Activated CD8-positive, alpha-beta memory T cell treated with anti-CD3 and anti-CD28 coated beads, Interleukin-2, amount 50 U/mL, for 1 hour (primary cell): ENCODE results near the gene DAGLA.
"Not testable (repeated sequence)": the region's sequence is repeated elsewhere in the genome, so short reads cannot be mapped to it uniquely, and the experiment has no call there.

Source experiments
- DNase-seq: peaks from one replicate; pipeline ENCODE4 v3.0.0-alpha.2; 2020; ENCODE audit errors: extremely low read depth

Gene DAGLA

GRCh38 chr11:61666684-61667297 lies 13.4 kb upstream of the DAGLA start:
- no peak for DNase-seq

GRCh38 chr11:61667684-61668305 lies 12.4 kb upstream of the DAGLA start:
- no peak for DNase-seq

DNA sequence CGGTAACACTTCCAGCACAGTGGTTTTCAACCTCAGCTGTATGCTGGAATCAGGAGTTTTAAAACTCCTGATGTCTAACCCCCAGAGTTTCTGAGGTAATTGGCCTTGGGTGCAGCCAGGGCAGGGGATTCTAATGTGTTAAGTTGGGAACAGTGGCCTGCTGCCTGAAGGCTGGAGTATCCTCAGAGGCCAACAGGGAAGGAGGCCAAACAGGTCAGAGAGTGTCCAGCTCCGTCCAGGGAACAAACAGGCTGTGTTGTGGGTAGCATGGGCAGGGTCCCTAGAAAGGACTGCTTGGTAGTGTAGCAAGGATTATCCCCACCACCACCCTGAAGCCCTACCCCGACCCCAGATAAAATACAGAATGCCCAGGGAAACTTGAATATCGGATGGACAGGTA lies 10.8 kb upstream of the DAGLA start:
- DNase-seq, result no peak

- no peak for DNase-seq
Measured at GRCh38 chr11:61670626-61671025, 9.6 kb upstream of the DAGLA start.

DNA sequence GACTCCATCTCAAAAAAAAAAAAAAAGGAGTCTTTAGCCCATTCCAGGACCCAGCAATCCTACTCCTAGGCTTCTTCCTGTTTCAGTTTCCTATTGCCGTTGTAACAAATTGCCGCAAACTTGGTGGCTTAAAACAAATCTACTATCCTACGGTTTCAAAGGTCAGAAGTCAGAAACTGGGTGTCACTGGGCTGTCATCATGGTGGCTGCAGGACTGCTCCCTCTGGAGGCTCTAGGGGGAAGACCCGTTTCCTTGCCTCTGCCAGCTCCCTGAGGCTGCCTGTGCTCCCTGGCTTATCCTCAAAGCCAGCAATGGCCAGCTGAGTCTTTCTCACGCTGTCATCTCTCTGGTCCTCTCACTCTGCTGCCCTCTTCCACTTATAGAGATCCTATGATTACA lies 8.7 kb upstream of the DAGLA start:
- DNase-seq, result no peak

GRCh38 chr11:61673946-61674467 lies 6.2 kb upstream of the DAGLA start:
- DNase-seq, result not testable (repeated sequence)

DNA sequence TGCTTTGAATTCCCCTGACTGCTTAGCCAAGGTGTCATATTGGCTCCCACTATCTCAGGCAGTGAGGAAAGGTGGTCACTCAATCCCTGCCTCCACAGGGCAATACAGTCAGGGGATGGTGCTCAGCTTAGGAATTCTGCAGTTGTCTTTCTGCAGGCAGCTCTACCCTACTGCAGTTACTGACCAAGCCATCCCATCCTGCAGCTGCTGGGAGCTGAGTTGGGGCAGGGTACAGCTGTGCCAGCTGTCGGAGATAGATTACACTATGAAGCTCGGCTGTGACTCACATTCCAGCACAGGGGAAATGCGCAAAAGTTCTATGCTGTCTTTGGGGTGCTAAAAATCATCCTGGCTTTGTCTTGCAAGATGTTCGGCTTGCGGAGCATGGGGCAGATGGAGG lies 4.4 kb upstream of the DAGLA start:
- no peak for DNase-seq

- no peak for DNase-seq
Measured at GRCh38 chr11:61679296-61679695, 895 bp upstream of the DAGLA start.

- no peak for DNase-seq
Measured at GRCh38 chr11:61680622-61681221, 531 bp downstream of the DAGLA start.

- no peak for DNase-seq
Measured at GRCh38 chr11:61682093-61682732, 2.0 kb downstream of the DAGLA start.

GRCh38 chr11:61682906-61683675 lies 2.9 kb downstream of the DAGLA start:
- no peak for DNase-seq

DNA sequence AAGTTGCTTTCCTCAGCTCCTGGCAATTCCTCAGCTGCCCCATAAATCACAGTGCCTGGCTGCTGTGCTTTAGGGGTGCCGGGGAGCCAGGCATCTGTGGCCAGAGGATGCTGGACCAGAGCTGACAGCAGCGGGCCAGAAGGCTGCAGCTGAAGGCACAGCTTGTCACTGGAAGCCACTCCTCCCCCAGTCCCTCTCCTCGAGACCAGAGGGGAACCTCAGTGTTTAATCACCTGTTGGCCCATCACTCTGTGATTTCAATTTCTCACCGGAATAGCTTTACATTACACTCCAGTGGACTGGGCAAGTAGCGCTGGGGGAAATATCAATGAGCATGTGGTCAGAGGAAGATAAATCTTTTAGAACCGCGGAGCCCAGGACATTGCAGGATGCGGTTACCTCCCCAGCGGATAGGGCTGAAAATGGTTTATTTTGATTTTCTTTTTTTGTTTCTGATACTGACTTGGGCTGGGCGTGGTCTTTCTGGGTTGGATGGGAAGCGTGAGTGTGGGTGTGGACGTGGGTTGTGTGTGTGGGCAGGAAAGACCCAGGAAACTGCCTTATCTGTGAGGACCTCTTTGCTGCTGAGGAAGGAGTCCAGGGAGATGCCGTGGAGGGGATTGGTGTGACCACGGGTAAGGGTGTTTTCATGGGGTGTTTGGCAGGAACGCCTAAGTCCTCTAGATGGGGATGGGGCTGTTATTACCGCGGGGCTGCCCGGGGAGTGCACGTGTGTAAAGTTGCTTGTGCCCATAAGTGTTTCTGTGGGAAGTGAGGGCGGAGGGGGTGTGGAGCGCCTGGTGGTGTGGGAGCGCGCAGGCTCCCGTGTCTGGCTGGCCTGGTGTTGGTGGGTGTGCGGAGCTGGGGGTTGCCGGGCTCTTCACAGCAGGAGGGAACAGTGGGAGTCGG lies 4.0 kb downstream of the DAGLA start:
- no peak for DNase-seq

- DNase-seq, result no peak
Measured at GRCh38 chr11:61684870-61685616, 4.9 kb downstream of the DAGLA start.

DNA sequence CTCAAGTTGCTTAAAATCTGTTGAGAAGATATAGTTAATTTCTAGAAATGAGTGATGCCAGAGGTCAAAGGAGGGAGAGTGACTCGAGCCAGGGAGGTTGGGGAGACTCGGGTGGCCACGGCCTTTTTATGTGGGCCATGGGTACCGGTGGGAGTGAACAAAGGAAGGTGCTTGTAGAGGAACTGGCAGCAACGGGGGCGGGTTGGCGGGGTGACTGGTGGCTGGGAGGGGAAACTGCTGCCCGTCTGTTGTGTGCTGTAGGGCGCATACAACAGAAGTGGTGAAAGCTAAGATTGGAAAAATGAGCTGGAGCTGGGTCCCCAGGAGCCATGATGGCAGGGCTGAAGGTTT lies 5.4 kb downstream of the DAGLA start:
- DNase-seq, result no peak

- no peak for DNase-seq
Measured at GRCh38 chr11:61686066-61686465, 5.9 kb downstream of the DAGLA start.

DNA sequence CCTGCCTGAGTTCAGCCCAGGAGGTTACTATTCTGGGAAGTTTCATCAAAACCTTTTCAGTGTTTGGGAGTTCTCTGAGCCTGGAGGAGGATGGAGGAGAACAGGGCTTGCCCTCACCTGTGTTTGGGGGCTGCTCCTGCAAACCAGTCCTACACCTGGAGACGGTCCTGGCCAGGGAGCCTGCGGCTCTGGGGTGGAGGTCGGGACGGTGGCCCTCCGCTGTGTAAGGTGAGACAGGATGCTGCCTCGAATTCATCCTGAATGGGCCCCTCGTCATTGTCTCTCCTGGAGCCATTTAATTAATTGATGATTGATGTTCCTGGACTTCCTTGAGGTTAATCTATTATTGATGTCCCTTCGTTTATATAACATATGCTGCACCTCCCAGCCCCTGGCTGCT lies 6.3 kb downstream of the DAGLA start:
- no peak for DNase-seq

GRCh38 chr11:61687420-61687819 lies 7.2 kb downstream of the DAGLA start:
- no peak for DNase-seq

DNA sequence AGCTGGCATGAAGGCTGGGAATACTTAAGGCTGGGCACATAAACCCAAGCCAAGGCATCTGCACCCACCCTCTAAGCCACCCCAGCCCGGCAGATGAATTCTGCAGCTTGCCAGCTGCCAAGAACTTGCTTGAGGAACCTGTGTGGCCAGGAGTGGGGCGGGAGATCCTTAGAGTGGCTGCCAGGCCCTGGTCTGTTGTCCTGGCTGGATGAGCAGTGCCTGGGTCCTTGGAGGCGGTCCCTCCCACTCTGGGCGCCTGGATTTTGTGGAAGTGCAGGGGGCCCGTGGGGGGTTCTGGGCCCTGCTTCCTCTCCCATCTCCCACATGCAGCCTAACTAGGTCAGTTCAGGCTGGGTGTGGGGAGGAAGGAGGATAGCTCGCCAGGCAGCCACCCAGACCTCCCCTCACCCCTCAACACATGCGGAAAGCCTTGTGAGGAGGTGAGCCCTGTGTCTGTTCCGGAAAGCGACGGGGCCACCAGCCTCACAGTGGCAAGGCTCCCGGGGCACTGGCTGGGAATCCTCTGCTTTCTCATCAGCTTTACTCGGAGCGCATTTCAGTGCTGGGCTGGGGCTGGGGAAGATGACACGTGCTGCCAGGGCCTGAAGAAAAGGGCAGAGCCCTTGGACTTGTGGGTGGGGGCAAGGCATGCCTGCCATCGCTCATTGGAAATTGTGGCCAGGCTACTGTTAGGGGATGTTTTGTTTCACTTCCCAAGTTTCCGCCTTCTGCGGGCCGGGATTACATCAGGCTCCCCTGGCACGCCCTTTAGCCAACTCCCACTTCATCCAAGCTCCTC lies 8.4 kb downstream of the DAGLA start:
- no peak for DNase-seq

DNA sequence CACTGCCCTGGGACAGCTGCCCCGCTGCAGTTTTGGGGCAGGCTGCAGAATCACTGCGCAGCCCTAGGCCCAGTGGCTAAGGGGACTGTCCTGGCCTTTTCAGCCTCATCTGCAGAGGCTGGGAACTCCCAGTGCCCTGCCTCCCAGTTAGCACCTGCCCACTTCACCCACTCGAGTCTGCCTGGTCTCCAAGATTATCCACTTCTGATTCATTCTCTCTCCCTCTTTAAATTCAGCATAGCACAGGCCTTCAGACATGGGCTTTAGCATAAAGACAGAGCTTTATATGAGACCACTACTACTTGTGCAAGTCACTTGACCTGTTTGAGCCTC lies 8.9 kb downstream of the DAGLA start:
- no peak for DNase-seq
